AG09309 (cell line): ENCODE measurements around the gene ADCY2.

Experiments
- DNase-seq: peaks from one replicate; pipeline ENCODE4 v3.0.0-alpha.2; 2010; ENCODE audit warnings: low read depth
- H3K4me3 ChIP-seq: 2 replicates; pipeline ENCODE4 v1.5.1; 2011; ENCODE audit warnings: mild to moderate bottlenecking, low read depth, low read length, moderate library complexity; ENCODE audit not compliant: control insufficient read depth
- CTCF ChIP-seq: IDR thresholded peaks from 2 replicates; pipeline ENCODE4 v1.5.1; 2011; ENCODE audit warnings: mild to moderate bottlenecking, low read depth, low read length, inconsistent platforms; ENCODE audit not compliant: insufficient read depth, control insufficient read depth; ENCODE audit errors: missing control alignments

ADCY2 gene

GRCh38 chr5:7410936-7411511 is 15.1 kb downstream of the ADCY2 start:
- DNase-seq: no peak
- TF ChIP-seq CTCF: no peak
- no peak overlapping the region for H3K4me3 ChIP-seq

- no peak for TF ChIP-seq CTCF
- H3K4me3 ChIP-seq: no peak overlapping the region
- DNase-seq: no peak
These were observed 16.5 kb downstream of the ADCY2 start for GRCh38 chr5:7412409-7412808.

- no peak overlapping the region for H3K4me3 ChIP-seq
- DNase-seq: no peak
- TF ChIP-seq CTCF: no peak
These were observed 19.2 kb downstream of the ADCY2 start for GRCh38 chr5:7415123-7415522.

- no peak overlapping the region for H3K4me3 ChIP-seq
- DNase-seq: no peak
- TF ChIP-seq CTCF: no peak
These were observed 19.9 kb downstream of the ADCY2 start for GRCh38 chr5:7415587-7416535.

- no peak for TF ChIP-seq CTCF
- no peak for DNase-seq
- no peak overlapping the region for H3K4me3 ChIP-seq
These were observed 22.3 kb downstream of the ADCY2 start for GRCh38 chr5:7418276-7418675.

GRCh38 chr5:7419367-7419766 is 23.4 kb downstream of the ADCY2 start:
- no peak for DNase-seq
- TF ChIP-seq CTCF: no peak
- no peak overlapping the region for H3K4me3 ChIP-seq
